ENCODE data around the gene BCAR3. TPM values are rescaled to one million over a fixed set of nuclear protein-coding genes. Genes with fewer than 3 reads are reported as not detected.

BCAR3 gene
- total RNA-seq, 2 donors from 2014 or later, result 32.7 to 48.7 TPM

DNA sequence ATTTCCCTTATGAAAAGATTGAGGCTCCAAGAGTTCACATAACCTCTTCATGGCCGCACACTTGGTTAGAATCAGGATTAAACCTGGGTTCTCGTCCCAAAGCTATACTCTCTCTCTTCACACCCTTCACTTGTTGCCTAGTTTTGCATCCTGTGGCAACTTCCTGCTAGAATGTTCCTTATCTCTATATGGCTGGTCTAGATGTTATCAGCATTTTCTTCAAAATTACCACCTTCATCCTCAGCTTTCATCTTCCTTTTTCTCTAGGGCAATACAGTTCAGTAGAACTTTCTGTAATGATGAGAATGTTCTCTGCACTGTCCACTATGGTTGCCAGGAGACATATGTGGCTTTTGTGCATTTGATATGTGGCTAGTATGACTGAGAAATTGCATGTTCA, 31.1 kb upstream of the BCAR3 start:
- Histone ChIP-seq H3K4me3 (ENCODE audit: low read length) (no peak overlapping the region), H3K27me3 (ENCODE audit: control insufficient read depth, insufficient read depth, low read length, poor library complexity, severe bottlenecking) (no peaks in the 10 kb centered on the region), H3K9ac (ENCODE audit: extremely low read depth, low read length, poor library complexity, severe bottlenecking) (no peak overlapping the region), H3K4me1 (ENCODE audit: control insufficient read depth, insufficient read depth, low read length) (peaks cover 46% of the 10 kb centered on the region), H3K27ac (ENCODE audit: low read depth, low read length) (no peak overlapping the region), H3K9me3 (ENCODE audit: control insufficient read depth, low read length) (no peaks in the 10 kb centered on the region), H3K36me3 (ENCODE audit: control insufficient read depth, insufficient read depth, low read length) (no peaks in the 10 kb centered on the region)
- Mint-ChIP-seq H3K4me1 (peaks cover 82% of the 10 kb centered on the region), H3K4me3 (no peak overlapping the region), H3K27ac (no peak overlapping the region), H3K36me3 (ENCODE audit: low read depth) (no peaks in the 10 kb centered on the region), H3K27me3 (ENCODE audit: insufficient read depth) (no peaks in the 10 kb centered on the region), H3K9me3 (no peaks in the 10 kb centered on the region)
- TF ChIP-seq, protein P1, sequence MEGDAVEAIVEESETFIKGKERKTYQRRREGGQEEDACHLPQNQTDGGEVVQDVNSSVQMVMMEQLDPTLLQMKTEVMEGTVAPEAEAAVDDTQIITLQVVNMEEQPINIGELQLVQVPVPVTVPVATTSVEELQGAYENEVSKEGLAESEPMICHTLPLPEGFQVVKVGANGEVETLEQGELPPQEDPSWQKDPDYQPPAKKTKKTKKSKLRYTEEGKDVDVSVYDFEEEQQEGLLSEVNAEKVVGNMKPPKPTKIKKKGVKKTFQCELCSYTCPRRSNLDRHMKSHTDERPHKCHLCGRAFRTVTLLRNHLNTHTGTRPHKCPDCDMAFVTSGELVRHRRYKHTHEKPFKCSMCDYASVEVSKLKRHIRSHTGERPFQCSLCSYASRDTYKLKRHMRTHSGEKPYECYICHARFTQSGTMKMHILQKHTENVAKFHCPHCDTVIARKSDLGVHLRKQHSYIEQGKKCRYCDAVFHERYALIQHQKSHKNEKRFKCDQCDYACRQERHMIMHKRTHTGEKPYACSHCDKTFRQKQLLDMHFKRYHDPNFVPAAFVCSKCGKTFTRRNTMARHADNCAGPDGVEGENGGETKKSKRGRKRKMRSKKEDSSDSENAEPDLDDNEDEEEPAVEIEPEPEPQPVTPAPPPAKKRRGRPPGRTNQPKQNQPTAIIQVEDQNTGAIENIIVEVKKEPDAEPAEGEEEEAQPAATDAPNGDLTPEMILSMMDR (conservative IDR thresholded peaks at IDR 0.05), result no peak
- DNase-seq, result no peak
- 87 to 94% methylated on average over 2 of the region's 2 CpGs for WGBS, 2 experiments (ENCODE audit: insufficient coverage in 1 of 2, insufficient read length in 1 of 2)

DNA sequence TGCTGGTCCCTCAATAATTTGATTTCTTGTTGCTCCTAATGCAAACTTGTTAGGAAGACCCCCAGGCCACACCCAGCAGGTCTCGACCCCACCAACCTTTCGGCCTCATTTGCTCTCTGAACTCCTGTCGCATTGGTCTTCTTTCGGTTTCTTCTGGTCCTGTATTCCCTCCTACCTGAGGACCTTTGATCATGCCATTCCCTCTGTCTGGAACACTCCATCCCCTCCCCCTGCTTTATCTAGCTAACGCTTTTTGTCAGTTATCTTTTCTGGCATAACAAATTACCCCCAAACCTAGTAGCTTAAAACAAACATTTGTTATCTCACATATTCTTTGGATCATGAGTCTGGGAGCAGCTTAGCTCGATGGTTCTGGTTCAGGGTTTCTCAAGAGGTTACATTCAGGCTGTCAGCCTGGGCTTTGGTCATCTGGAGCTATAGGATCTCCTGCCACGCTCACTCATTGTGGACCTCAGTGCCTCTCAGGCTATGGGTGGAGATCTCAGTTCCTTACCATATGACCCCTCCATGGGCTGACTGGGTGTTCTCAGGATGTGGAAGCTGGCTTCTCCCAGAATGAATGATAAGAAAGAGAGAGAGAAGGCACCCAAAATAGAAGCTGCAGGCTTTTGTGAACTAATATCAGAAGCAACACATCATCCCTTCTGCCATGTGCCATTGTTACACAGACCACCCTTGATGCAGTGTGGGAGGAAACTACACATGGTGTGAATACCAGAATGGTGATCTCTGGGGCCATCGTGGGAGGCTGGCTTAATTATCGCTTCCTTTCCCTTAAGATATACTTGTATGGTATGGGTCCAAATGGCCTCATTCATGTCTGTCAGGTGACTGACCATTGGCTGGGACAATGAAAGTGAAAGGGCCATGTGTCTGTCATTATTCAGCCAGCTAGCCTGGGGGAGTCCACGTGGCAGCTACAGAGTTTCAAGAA, 29.1 kb upstream of the BCAR3 start:
- H3K27ac Mint-ChIP-seq, result no peak overlapping the region
- WGBS, 2 experiments (ENCODE audit: insufficient coverage in 1 of 2, insufficient read length in 1 of 2), result 58 to 70% methylated on average over 6 to 10 of the region's 10 CpGs

DNA sequence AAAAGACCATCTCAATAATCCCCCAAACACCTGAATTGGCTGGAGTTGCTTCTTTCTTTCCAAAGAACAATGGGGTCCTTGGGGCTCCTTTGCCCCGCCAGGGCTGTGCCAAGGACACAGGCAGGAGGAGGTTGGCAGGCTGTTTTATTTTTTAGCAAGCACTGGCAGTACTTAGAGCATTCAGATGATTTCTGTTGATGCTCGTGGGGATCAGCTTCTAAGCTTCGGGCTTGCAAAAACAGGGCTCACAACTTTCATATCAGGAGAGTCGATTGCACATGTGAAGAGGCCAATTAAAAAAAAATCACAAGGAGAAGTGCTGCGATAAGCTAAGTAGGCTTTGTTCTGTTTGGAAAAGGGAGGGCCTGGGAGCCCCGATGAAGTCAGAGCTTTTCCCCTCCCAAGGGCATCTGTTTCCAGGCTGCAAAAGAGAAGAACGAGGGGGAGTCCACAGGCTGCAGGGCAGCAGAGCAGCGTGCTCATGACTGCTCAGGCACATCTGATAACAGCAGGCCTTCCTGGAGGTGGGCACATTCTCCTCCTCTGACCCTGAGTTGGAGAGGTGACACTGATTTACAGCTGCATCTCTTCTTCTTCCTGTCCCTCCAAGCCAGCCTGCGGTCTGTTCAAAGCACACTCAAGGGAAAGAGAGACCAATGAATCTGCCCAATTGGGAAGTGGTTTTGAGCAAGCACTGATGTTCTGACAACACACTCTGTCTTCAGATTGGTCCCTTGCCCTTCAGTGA, 27.3 kb upstream of the BCAR3 start:
- no peaks in the 10 kb centered on the region for H3K9me3 Mint-ChIP-seq
- no peaks in the 10 kb centered on the region for H3K9me3 ChIP-seq (ENCODE audit: control insufficient read depth, low read length)
- no peak overlapping the region for H3K4me3 ChIP-seq (ENCODE audit: low read length)
- H3K27ac ChIP-seq (ENCODE audit: low read depth, low read length), result no peak overlapping the region
- H3K36me3 Mint-ChIP-seq (ENCODE audit: low read depth), result no peaks in the 10 kb centered on the region
- 80 to 86% methylated on average over 8 to 9 of the region's 9 CpGs for WGBS, 2 experiments (ENCODE audit: insufficient coverage in 1 of 2, insufficient read length in 1 of 2)
- no peaks in the 10 kb centered on the region for H3K27me3 ChIP-seq (ENCODE audit: control insufficient read depth, insufficient read depth, low read length, poor library complexity, severe bottlenecking)
- no peaks in the 10 kb centered on the region for H3K27me3 Mint-ChIP-seq (ENCODE audit: insufficient read depth)
- H3K4me3 Mint-ChIP-seq, result no peak overlapping the region
- peaks cover 38% of the 10 kb centered on the region for H3K4me1 ChIP-seq (ENCODE audit: control insufficient read depth, insufficient read depth, low read length)
- TF ChIP-seq, protein P1 (conservative IDR thresholded peaks at IDR 0.05), result no peak
- H3K4me1 Mint-ChIP-seq, result peaks cover 72% of the 10 kb centered on the region
- H3K9ac ChIP-seq (ENCODE audit: extremely low read depth, low read length, poor library complexity, severe bottlenecking), result no peak overlapping the region
- no peaks in the 10 kb centered on the region for H3K36me3 ChIP-seq (ENCODE audit: control insufficient read depth, insufficient read depth, low read length)
- peak; percentile 53 for DNase-seq
- peak overlapping the region; percentile 61 for H3K27ac Mint-ChIP-seq

More for the DNA sequence above, 29.1 kb upstream of the BCAR3 start:
- Mint-ChIP-seq H3K4me1 (peaks cover 75% of the 10 kb centered on the region), H3K9me3 (no peaks in the 10 kb centered on the region), H3K36me3 (ENCODE audit: low read depth) (no peaks in the 10 kb centered on the region), H3K27me3 (ENCODE audit: insufficient read depth) (no peaks in the 10 kb centered on the region), H3K4me3 (no peak overlapping the region)
- H3K27me3 ChIP-seq (ENCODE audit: control insufficient read depth, insufficient read depth, low read length, poor library complexity, severe bottlenecking), result no peaks in the 10 kb centered on the region
- no peak overlapping the region for H3K9ac ChIP-seq (ENCODE audit: extremely low read depth, low read length, poor library complexity, severe bottlenecking)
- H3K4me1 ChIP-seq (ENCODE audit: control insufficient read depth, insufficient read depth, low read length), result peaks cover 42% of the 10 kb centered on the region
- H3K9me3 ChIP-seq (ENCODE audit: control insufficient read depth, low read length), result no peaks in the 10 kb centered on the region
- no peaks in the 10 kb centered on the region for H3K36me3 ChIP-seq (ENCODE audit: control insufficient read depth, insufficient read depth, low read length)
- TF ChIP-seq, protein P1 (conservative IDR thresholded peaks at IDR 0.05), result no peak
- no peak overlapping the region for H3K4me3 ChIP-seq (ENCODE audit: low read length)
- no peak overlapping the region for H3K27ac ChIP-seq (ENCODE audit: low read depth, low read length)
- peak; percentile 64 for DNase-seq
